GM23338 (cell line): Measurements from ENCODE around the gene TMEM271. TPM values are rescaled to one million over a fixed set of nuclear protein-coding genes. Genes with fewer than 3 reads are reported as not detected.

Source experiments
- ATAC-seq: fragments of 200-7000 bp; cut with Tn5 transposase; 3 replicates; pipeline ENCODE4 v1.9.1; 2020
- DNase-seq: peaks from one replicate; pipeline ENCODE4 v3.0.0-alpha.2; 2015; ENCODE audit warnings: low spot score
- H2AFZ ChIP-seq: fragments of 200-600 bp; sonication (generic); 2 replicates; pipeline ENCODE4 v1.8.0; 2016; ENCODE audit warnings: antibody characterized with exemption, mild to moderate bottlenecking, moderate library complexity
- H3F3A ChIP-seq: fragments of 200-600 bp; sonication (generic); replicated peaks from 2 replicates; pipeline ENCODE4 v1.8.0; 2017; ENCODE audit warnings: antibody characterized with exemption, mixed run types, low read depth
- H3K27ac ChIP-seq: fragments of 200-600 bp; sonication (generic); 2 replicates; pipeline ENCODE4 v1.6.1; 2016; ENCODE audit warnings: low read depth
- H3K27me3 ChIP-seq: fragments of 200-600 bp; sonication (generic); 2 replicates; pipeline ENCODE4 v1.8.0; 2016; ENCODE audit warnings: mild to moderate bottlenecking, mixed run types, moderate library complexity; ENCODE audit not compliant: insufficient read depth
- H3K36me3 ChIP-seq: fragments of 200-600 bp; sonication (generic); 2 replicates; pipeline ENCODE4 v1.8.0; 2016; ENCODE audit warnings: mild to moderate bottlenecking; ENCODE audit not compliant: insufficient read depth
- H3K4me1 ChIP-seq: fragments of 200-600 bp; sonication (generic); 2 replicates; pipeline ENCODE4 v1.8.0; 2016; ENCODE audit warnings: mild to moderate bottlenecking, moderate library complexity; ENCODE audit not compliant: insufficient read depth
- H3K4me2 ChIP-seq: fragments of 200-600 bp; sonication (generic); 2 replicates; pipeline ENCODE4 v1.7.1; 2017; ENCODE audit warnings: mixed run types
- H3K4me3 ChIP-seq: fragments of 200-600 bp; sonication (generic); 2 replicates; pipeline ENCODE4 v1.6.1; 2016; ENCODE audit warnings: mixed run types
- H3K79me2 ChIP-seq: fragments of 200-600 bp; sonication (generic); replicated peaks from 2 replicates; pipeline ENCODE4 v1.8.0; 2017; ENCODE audit warnings: mild to moderate bottlenecking; ENCODE audit not compliant: insufficient read depth
- H3K9me2 ChIP-seq: fragments of 200-600 bp; sonication (generic); 2 replicates; pipeline ENCODE4 v1.8.0; 2017; ENCODE audit not compliant: insufficient read depth
- H4K20me1 ChIP-seq: fragments of 200-600 bp; sonication (generic); replicated peaks from 2 replicates; pipeline ENCODE4 v1.8.0; 2017; ENCODE audit warnings: mild to moderate bottlenecking; ENCODE audit not compliant: insufficient read depth
- H3K27ac Mint-ChIP-seq: 2 replicates; pipeline ENCODE4 v1.8.0; 2020; ENCODE audit warnings: inconsistent platforms, mild to moderate bottlenecking, moderate library complexity, mixed read lengths
- H3K27me3 Mint-ChIP-seq: 3 replicates; pipeline ENCODE4 v1.8.0; 2022; ENCODE audit warnings: low read depth, mild to moderate bottlenecking, moderate library complexity, mixed read lengths, inconsistent platforms; ENCODE audit not compliant: insufficient read depth, poor library complexity
- H3K36me3 Mint-ChIP-seq: 3 replicates; pipeline ENCODE4 v1.8.0; 2021; ENCODE audit warnings: low read depth, mild to moderate bottlenecking, inconsistent platforms, moderate library complexity, mixed read lengths
- H3K4me1 Mint-ChIP-seq: 3 replicates; pipeline ENCODE4 v1.8.0; 2020; ENCODE audit warnings: mild to moderate bottlenecking, inconsistent platforms, mixed read lengths
- H3K4me3 Mint-ChIP-seq: 3 replicates; pipeline ENCODE4 v1.8.0; 2021; ENCODE audit warnings: moderate library complexity, mild to moderate bottlenecking, inconsistent platforms, mixed read lengths
- H3K9me3 Mint-ChIP-seq: 3 replicates; pipeline ENCODE4 v1.8.0; 2020; ENCODE audit warnings: moderate library complexity, mild to moderate bottlenecking, inconsistent platforms, mixed read lengths
- CREB1 ChIP-seq: fragments of 250-450 bp; sonication (Bioruptor Pico); IDR thresholded peaks from 2 replicates; pipeline ENCODE4 v1.5.0; 2020; ENCODE audit warnings: low read depth, mild to moderate bottlenecking, moderate library complexity
- CTCF ChIP-seq, 2 experiments: fragments of 200-600 bp in 1 of 2; sonication (generic) in 1 of 2; conservative IDR thresholded peaks; 2 replicates each; pipeline versions ENCODE4 v1.5.1 to v1.6.1; 2016 to 2017; ENCODE audit warnings: antibody characterized with exemption in 2 of 2, low read depth in 2 of 2, mild to moderate bottlenecking in 2 of 2, moderate library complexity in 1 of 2
- ETS1 ChIP-seq: IDR thresholded peaks from 2 replicates; pipeline ENCODE4 v1.6.1; 2016; ENCODE audit warnings: antibody characterized with exemption
- EZH2 ChIP-seq: fragments of 200-600 bp; sonication (generic); IDR thresholded peaks from one replicate; pipeline ENCODE4 v1.8.0; 2017; ENCODE audit warnings: antibody characterized with exemption, mild to moderate bottlenecking, low read depth; ENCODE audit not compliant: unreplicated experiment
- EZH2phosphoT487 ChIP-seq: fragments of 200-600 bp; sonication (generic); IDR thresholded peaks from one replicate; pipeline ENCODE4 v1.8.1; 2018; ENCODE audit warnings: antibody characterized with exemption; ENCODE audit not compliant: unreplicated experiment
- JUNB ChIP-seq: IDR thresholded peaks from one replicate; pipeline ENCODE4 v1.6.1; 2016; ENCODE audit warnings: antibody characterized with exemption; ENCODE audit not compliant: unreplicated experiment
- NANOG ChIP-seq: IDR thresholded peaks from 2 replicates; pipeline ENCODE4 v1.6.1; 2016; ENCODE audit warnings: antibody characterized with exemption, borderline replicate concordance
- POLR2AphosphoS5 ChIP-seq: IDR thresholded peaks from 2 replicates; pipeline ENCODE4 v1.6.1; 2016; ENCODE audit warnings: antibody characterized with exemption, low read depth
- REST ChIP-seq: IDR thresholded peaks from one replicate; pipeline ENCODE4 v1.6.1; 2018; ENCODE audit warnings: antibody characterized with exemption; ENCODE audit not compliant: unreplicated experiment
- STAT1 ChIP-seq: IDR thresholded peaks from one replicate; pipeline ENCODE4 v1.6.1; 2016; ENCODE audit warnings: antibody characterized with exemption; ENCODE audit not compliant: unreplicated experiment
- ZNF114 ChIP-seq: fragments of 250-450 bp; sonication (Bioruptor Pico); IDR thresholded peaks from 2 replicates; pipeline ENCODE4 v1.5.0; 2020; ENCODE audit warnings: mild to moderate bottlenecking, moderate library complexity
- ZNF331 ChIP-seq: fragments of 250-450 bp; sonication (Bioruptor Pico); IDR thresholded peaks from 2 replicates; pipeline ENCODE4 v1.5.0; 2020; ENCODE audit warnings: low read depth, mild to moderate bottlenecking, moderate library complexity
- ZNF462 ChIP-seq: fragments of 250-450 bp; sonication (Bioruptor Pico); IDR thresholded peaks from 2 replicates; pipeline ENCODE4 v1.5.0; 2020; ENCODE audit warnings: mild to moderate bottlenecking, moderate library complexity
- polyA plus RNA-seq: library from polyadenylated mRNA; unstranded; fragments of >200 nt; fragmentation: Nextera tagmentation; extraction: Ambion mirVana; gene quantifications from 2 replicates; pipeline ENCODE4 v1.2.1, GENCODE V29; 2016
- total RNA-seq: library from RNA; depleted of rRNA; stranded (reverse); fragments of >200 nt; shearing (Covaris generic); gene quantifications from 2 replicates; pipeline ENCODE4 v1.2.3, GENCODE V29; 2014

Gene TMEM271
- total and polyA plus RNA-seq, 2 experiments from 2014 or later = 0.11 TPM; not detected in 1

GRCh38 chr4:536351-536972 is 39.6 kb downstream of the TMEM271 start:
- no peaks in the 10 kb centered on the region for H3K4me1 ChIP-seq
- no peak overlapping the region for H2AFZ ChIP-seq
- peaks cover 29% of the 10 kb centered on the region for H3K36me3 Mint-ChIP-seq
- no peak overlapping the region for H3K27ac Mint-ChIP-seq
- TF ChIP-seq ZNF331 = no peak
- TF ChIP-seq CTCF (conservative IDR thresholded peaks at IDR 0.05; ENCODE audit: low read depth in 2 of 2) = no peak
- no peak for TF ChIP-seq REST
- no peak for TF ChIP-seq EZH2phosphoT487
- no peak for TF ChIP-seq CREB1
- no peak for TF ChIP-seq ZNF462
- no peak for TF ChIP-seq ETS1
- no peak for TF ChIP-seq EZH2
- TF ChIP-seq JUNB = no peak
- no peak for TF ChIP-seq ZNF114 (CRISPR knock-in tag)
- TF ChIP-seq NANOG = no peak
- no peak for TF ChIP-seq STAT1
- no peak for TF ChIP-seq POLR2AphosphoS5
- no peaks in the 10 kb centered on the region; the same call in 2 of the 3 replicates for H3K9me3 Mint-ChIP-seq
- H4K20me1 ChIP-seq = peaks cover 6% of the 10 kb centered on the region; the same call in 1 of the 2 replicates
- no peak overlapping the region for H3K27ac ChIP-seq
- 0 out of 2 replicates have a peak, but pooled peaks cover 5% of the 10 kb centered on the region for H3K36me3 ChIP-seq
- no peaks in the 10 kb centered on the region for H3K27me3 ChIP-seq
- no peaks in the 10 kb centered on the region for H3K4me1 Mint-ChIP-seq
- no peak overlapping the region for H3K4me3 Mint-ChIP-seq
- H3K79me2 ChIP-seq = no peaks in the 10 kb centered on the region
- no peak overlapping the region for H3K4me3 ChIP-seq
- ATAC-seq (no peak), DNase-seq (no peak)
- no peak overlapping the region for H3K4me2 ChIP-seq
- H3F3A ChIP-seq = no peaks in the 10 kb centered on the region
- peaks cover 2% of the 10 kb centered on the region for H3K27me3 Mint-ChIP-seq
- H3K9me2 ChIP-seq = no peaks in the 10 kb centered on the region
